B cell (primary cell): Measurements from ENCODE around the gene PYGM. TPM values are rescaled to one million over a fixed set of nuclear protein-coding genes. Genes with fewer than 3 reads are reported as not detected.
A peak's percentile ranks its signal among the peaks of the same experiment; 100 is the strongest.

ENCODE experiments used
- ATAC-seq: fragments of 200-7000 bp; cut with Tn5 transposase; one replicate; pipeline ENCODE4 v1.10.0; 2021; ENCODE audit warnings: low read depth, mild to moderate bottlenecking, moderate number of reproducible peaks, moderate library complexity
- CTCF ChIA-PET: fragments of 350-600 bp; sonication (Branson Sonifier 250); formaldehyde crosslinking; loops from one replicate; lab custom pipeline; 2021; ENCODE audit warnings: antibody characterized with exemption, inconsistent platforms; lab: Charles Lee
- POLR2A ChIA-PET: fragments of 350-600 bp; sonication (Branson Sonifier 250); formaldehyde crosslinking; loops from one replicate; lab custom pipeline; 2021; ENCODE audit warnings: antibody characterized with exemption; lab: Charles Lee
- DNase-seq: peaks from one replicate; pipeline ENCODE4 v3.0.0; 2013
- H2AFZ ChIP-seq: 2 replicates; pipeline ENCODE4 v1.6.1; 2012; ENCODE audit warnings: mild to moderate bottlenecking, low read depth, low read length; ENCODE audit not compliant: insufficient read depth, poor library complexity, severe bottlenecking
- H3K27ac ChIP-seq, 2 donors: 1 replicate in 1 of 2; 2 replicates in 1 of 2; pipeline ENCODE4 v1.5.1; 2012 to 2013; ENCODE audit warnings: low read length in 2 of 2, mild to moderate bottlenecking in 2 of 2, moderate library complexity in 1 of 2
- H3K27me3 ChIP-seq, 4 experiments: fragments of 200-600 bp in 1 of 4; sonication (generic) in 1 of 4; replicated peaks in 1 of 4; 1 replicate in 2 of 4; 2 replicates in 2 of 4; pipeline versions ENCODE4 v1.6.1 to v1.7.0; 2013 to 2016; ENCODE audit warnings: low read length in 3 of 4, mild to moderate bottlenecking in 2 of 4, mixed read lengths in 1 of 4, moderate library complexity in 1 of 4; ENCODE audit not compliant: insufficient read depth in 4 of 4, control insufficient read depth in 3 of 4; ENCODE audit errors: control extremely low read depth in 1 of 4
- H3K36me3 ChIP-seq, 2 experiments: replicated peaks in 1 of 2; 1 replicate in 1 of 2; 2 replicates in 1 of 2; pipeline versions ENCODE4 v1.6.1 to v1.7.1; 2013; ENCODE audit warnings: low read length in 1 of 2; ENCODE audit not compliant: insufficient read depth in 2 of 2, control insufficient read depth in 1 of 2; ENCODE audit errors: control extremely low read depth in 1 of 2, extremely low read depth in 1 of 2
- H3K4me1 ChIP-seq, 2 donors: fragments of 200-600 bp in 1 of 2; sonication (generic) in 1 of 2; 1 replicate in 1 of 2; 2 replicates in 1 of 2; pipeline versions ENCODE4 v1.5.1 to v1.6.1; 2013 to 2017; ENCODE audit warnings: low read length in 2 of 2; ENCODE audit not compliant: control insufficient read depth in 2 of 2, insufficient read depth in 2 of 2
- H3K4me2 ChIP-seq: replicated peaks from 2 replicates; pipeline ENCODE3; 2012; ENCODE audit warnings: mild to moderate bottlenecking, low read depth, low read length; ENCODE audit not compliant: poor library complexity, severe bottlenecking
- H3K4me3 ChIP-seq, 5 experiments: fragments of 200-600 bp in 1 of 5; sonication (generic) in 1 of 5; 1 replicate in 3 of 5; 2 replicates in 2 of 5; pipeline versions ENCODE4 v1.5.1 to v1.7.0; 2011 to 2016; ENCODE audit warnings: low read length in 4 of 5, mild to moderate bottlenecking in 4 of 5, low read depth in 2 of 5, control low read depth in 1 of 5, moderate library complexity in 1 of 5; ENCODE audit not compliant: insufficient read depth in 1 of 5; ENCODE audit errors: control extremely low read depth in 1 of 5, extremely low read depth in 1 of 5
- H3K79me2 ChIP-seq: fragments of 200-600 bp; sonication (generic); one replicate; pipeline ENCODE4 v1.6.0; 2016; ENCODE audit warnings: low read length; ENCODE audit not compliant: control insufficient read depth, insufficient read depth
- H3K9ac ChIP-seq: fragments of 200-600 bp; sonication (generic); 2 replicates; pipeline ENCODE4 v1.6.1; 2017; ENCODE audit warnings: mild to moderate bottlenecking, low read length, moderate library complexity
- H3K9me3 ChIP-seq, 3 donors: one replicate each; pipeline versions ENCODE4 v1.6.1 to v1.7.1; 2013; ENCODE audit warnings: low read length in 2 of 3; ENCODE audit not compliant: control insufficient read depth in 2 of 3, insufficient read depth in 1 of 3; ENCODE audit errors: control extremely low read depth in 1 of 3
- H4K20me1 ChIP-seq: 2 replicates; pipeline ENCODE4 v1.6.0; 2012; ENCODE audit warnings: mild to moderate bottlenecking, low read length; ENCODE audit not compliant: insufficient read depth, control insufficient read depth, poor library complexity, severe bottlenecking
- H3K27ac Mint-ChIP-seq: one replicate; pipeline ENCODE4 v1.8.0; 2021; ENCODE audit warnings: mixed read lengths
- H3K27me3 Mint-ChIP-seq: one replicate; pipeline ENCODE4 v1.8.0; 2021; ENCODE audit warnings: mixed read lengths
- H3K4me1 Mint-ChIP-seq: one replicate; pipeline ENCODE4 v1.8.0; 2021; ENCODE audit warnings: mixed read lengths
- H3K4me3 Mint-ChIP-seq: one replicate; pipeline ENCODE4 v1.8.0; 2021; ENCODE audit warnings: mixed read lengths
- H3K9me3 Mint-ChIP-seq: one replicate; pipeline ENCODE4 v1.8.0; 2022; ENCODE audit warnings: mixed read lengths; ENCODE audit not compliant: insufficient read depth
- EZH2 ChIP-seq: IDR thresholded peaks from 2 replicates; pipeline ENCODE4 v1.6.1; 2012; ENCODE audit warnings: borderline replicate concordance, low read depth, mild to moderate bottlenecking, moderate library complexity, low read length; ENCODE audit not compliant: insufficient read depth, poor library complexity, severe bottlenecking
- WGBS: methylation state at CpG from one replicate; pipeline ENCODE4 v1.1.5; 2013; ENCODE audit warnings: missing lambda C conversion rate; ENCODE audit not compliant: insufficient coverage; 5-methylcytosine and 5-hydroxymethylcytosine counted together
- intact Hi-C: fragments of 100-400 bp; cut with micrococcal nuclease; formaldehyde crosslinking; loops from one replicate; pipeline ENCODE4 v1.10.0; 2022
- polyA plus RNA-seq: library from polyadenylated mRNA; depleted of rRNA; stranded (reverse); fragments of >200 nt; gene quantifications from 2 replicates; pipeline ENCODE4 v1.2.3, GENCODE V29; 2012
- total RNA-seq, 2 donors: library from RNA; stranded (reverse); fragments of 120-200 nt in 1 of 2; gene quantifications; 1 replicate in 1 of 2; 2 replicates in 1 of 2; pipeline versions ENCODE4 v1.2.3 to v1.2.4, GENCODE V29; 2013 to 2022
- TF ChIP-seq, protein P1 (sequence below): fragments of 200-600 bp; IDR thresholded peaks from one replicate; pipeline ENCODE4 v1.8.0; 2022; ENCODE audit warnings: antibody characterized with exemption, mild to moderate bottlenecking

The PYGM gene
- total and polyA plus RNA-seq, 2 donors (not counting 1 experiment from before 2014, with no cell fraction given), result 9.3 to 9.6 TPM

DNA sequence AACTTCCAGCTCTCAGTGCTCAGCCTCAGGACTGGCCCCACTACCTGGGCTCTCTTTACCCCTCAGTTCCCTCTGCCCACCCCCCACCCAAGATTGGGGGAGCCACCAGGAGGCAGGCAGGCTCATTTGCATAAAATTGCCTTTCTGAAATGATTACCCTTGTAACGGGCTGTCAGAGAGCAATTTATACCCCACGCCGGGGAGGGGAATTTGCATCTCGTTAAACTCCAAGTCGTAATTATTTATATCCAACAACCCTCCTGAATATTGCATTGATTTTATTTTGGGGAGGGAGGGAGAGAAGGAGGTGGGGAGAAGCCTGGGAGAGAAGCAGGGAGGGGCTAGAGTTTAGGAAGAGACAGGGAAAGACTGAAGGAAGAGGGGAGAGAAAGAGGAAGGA is 45.1 kb downstream of the PYGM start:
- H2AFZ ChIP-seq, result no peak overlapping the region
- TF ChIP-seq, protein P1, sequence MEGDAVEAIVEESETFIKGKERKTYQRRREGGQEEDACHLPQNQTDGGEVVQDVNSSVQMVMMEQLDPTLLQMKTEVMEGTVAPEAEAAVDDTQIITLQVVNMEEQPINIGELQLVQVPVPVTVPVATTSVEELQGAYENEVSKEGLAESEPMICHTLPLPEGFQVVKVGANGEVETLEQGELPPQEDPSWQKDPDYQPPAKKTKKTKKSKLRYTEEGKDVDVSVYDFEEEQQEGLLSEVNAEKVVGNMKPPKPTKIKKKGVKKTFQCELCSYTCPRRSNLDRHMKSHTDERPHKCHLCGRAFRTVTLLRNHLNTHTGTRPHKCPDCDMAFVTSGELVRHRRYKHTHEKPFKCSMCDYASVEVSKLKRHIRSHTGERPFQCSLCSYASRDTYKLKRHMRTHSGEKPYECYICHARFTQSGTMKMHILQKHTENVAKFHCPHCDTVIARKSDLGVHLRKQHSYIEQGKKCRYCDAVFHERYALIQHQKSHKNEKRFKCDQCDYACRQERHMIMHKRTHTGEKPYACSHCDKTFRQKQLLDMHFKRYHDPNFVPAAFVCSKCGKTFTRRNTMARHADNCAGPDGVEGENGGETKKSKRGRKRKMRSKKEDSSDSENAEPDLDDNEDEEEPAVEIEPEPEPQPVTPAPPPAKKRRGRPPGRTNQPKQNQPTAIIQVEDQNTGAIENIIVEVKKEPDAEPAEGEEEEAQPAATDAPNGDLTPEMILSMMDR, result no peak
- Mint-ChIP-seq H3K27me3 (peaks cover 77% of the 10 kb centered on the region), H3K27ac (no peak overlapping the region), H3K9me3 (no peaks in the 10 kb centered on the region), H3K4me3 (peak overlapping the region; percentile 60), H3K4me1 (peaks cover 26% of the 10 kb centered on the region)
- no peak for DNase-seq
- no peak overlapping the region for H3K9ac ChIP-seq
- ChIA-PET POLR2A (interaction anchor here (0.5 kb wide), 1 partner anchor 68 kb away, joined by 5 read pairs; no protein-coding TSS in a partner anchor), CTCF (no interaction called here)
- no peak overlapping the region for H3K4me2 ChIP-seq
- H4K20me1 ChIP-seq, result peaks cover 6% of the 10 kb centered on the region
- H3K27me3 ChIP-seq, result peaks cover 0 to 79% (median 36%) of the 10 kb centered on the region in 4 experiments
- no peaks in the 10 kb centered on the region for H3K36me3 ChIP-seq
- no peak overlapping the region for H3K4me3 ChIP-seq
- no peak for ATAC-seq
- no peaks in the 10 kb centered on the region for H3K79me2 ChIP-seq
- H3K9me3 ChIP-seq, result peaks cover 0 to 18% (median 0%) of the 10 kb centered on the region in 3 donors
- no CpG with 5 or more reads among the region's 5 CpGs for WGBS
- no peak overlapping the region for H3K27ac ChIP-seq
- intact Hi-C loops, result no loop called here
- H3K4me1 ChIP-seq, result peaks cover 17 to 29% of the 10 kb centered on the region in 2 donors

DNA sequence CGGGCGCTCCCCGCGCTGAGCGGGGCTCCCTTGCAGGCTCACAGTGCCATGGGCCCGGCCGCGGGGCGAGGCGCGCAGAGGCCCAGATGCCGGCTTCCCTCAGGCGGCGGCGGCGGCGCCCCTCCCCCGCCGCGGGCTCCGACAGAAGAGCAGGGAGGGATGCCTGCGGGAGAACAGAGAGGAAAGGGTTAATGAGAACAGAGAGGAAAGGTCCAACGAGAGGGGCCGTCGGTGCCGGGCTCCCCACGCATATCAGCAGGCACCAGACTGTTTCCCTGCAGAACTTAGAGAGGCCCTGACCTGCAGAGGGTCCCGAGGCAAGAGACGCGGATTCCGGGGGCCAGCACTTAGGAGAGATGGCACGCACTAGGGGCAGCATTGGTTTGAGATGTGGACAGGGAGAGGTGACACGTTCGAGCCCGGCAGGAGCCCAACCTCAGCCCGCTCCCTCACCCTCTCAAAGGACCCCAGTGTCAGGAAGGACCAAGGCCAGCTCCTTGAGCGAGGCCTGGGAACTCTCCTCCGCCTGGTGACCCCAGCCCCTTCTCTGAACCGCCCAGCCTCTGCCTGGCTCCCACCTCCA is 45.9 kb downstream of the PYGM start:
- no peak overlapping the region for H3K4me3 ChIP-seq
- ATAC-seq, result no peak
- H3K79me2 ChIP-seq, result no peaks in the 10 kb centered on the region
- no peaks in the 10 kb centered on the region for H3K36me3 ChIP-seq
- H4K20me1 ChIP-seq, result peaks cover 6% of the 10 kb centered on the region
- ChIA-PET CTCF (interaction anchor here (1.1 kb wide), 1 partner anchor 9 kb away, joined by 3 read pairs; the partner anchor contains the start of gene NRXN2), POLR2A (no interaction called here)
- Mint-ChIP-seq H3K4me3 (peak overlapping the region; percentile 60), H3K27me3 (peaks cover 77% of the 10 kb centered on the region), H3K9me3 (no peaks in the 10 kb centered on the region), H3K4me1 (peaks cover 26% of the 10 kb centered on the region), H3K27ac (peak overlapping the region; percentile 71)
- no peak overlapping the region for H3K9ac ChIP-seq
- no peak overlapping the region for H3K27ac ChIP-seq
- intact Hi-C loops, result no loop called here
- H3K9me3 ChIP-seq, result peaks cover 0 to 18% (median 0%) of the 10 kb centered on the region in 3 donors
- H3K4me1 ChIP-seq, result peaks cover 17 to 29% of the 10 kb centered on the region in 2 donors
- H3K4me2 ChIP-seq, result peak overlapping the region; percentile 71
- WGBS, result 11% methylated on average over 34 of the region's 39 CpGs
- H2AFZ ChIP-seq, result no peak overlapping the region
- H3K27me3 ChIP-seq, result peaks cover 0 to 74% (median 38%) of the 10 kb centered on the region in 4 experiments
- no peak for DNase-seq
- TF ChIP-seq, protein P1, result no peak
- TF ChIP-seq EZH2, result no peak
